ENCODE results near the gene GSTO1.

Gene GSTO1

DNA sequence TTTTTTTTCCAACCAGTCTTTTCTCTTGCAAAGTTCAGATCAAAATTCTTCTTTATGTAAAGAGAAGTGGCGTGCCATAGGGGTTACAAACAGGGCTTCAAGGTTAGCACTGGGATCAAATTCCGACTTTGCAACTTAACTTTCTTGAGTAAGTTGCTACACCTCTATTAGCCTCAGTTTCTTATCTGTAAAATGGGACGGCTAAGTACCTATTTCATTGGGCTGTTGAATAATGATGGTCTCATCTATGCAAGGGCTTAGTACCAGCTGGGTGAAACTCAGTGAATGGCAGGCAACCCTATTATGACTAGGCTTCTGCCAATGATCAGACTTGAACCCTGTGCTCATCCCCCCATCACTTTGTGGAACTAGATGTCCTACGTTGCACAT, 49.7 kb downstream of the GSTO1 start:
- Mint-ChIP-seq H3K9me3 (peaks cover 2% of the 10 kb centered on the region), H3K27ac (no peak overlapping the region), H3K36me3 (ENCODE audit: low read depth) (no peaks in the 10 kb centered on the region), H3K27me3 (ENCODE audit: low read depth) (peaks cover 8% of the 10 kb centered on the region), H3K4me1 (peaks cover 29% of the 10 kb centered on the region), H3K4me3 (no peak overlapping the region)
- TF ChIP-seq, protein P1, sequence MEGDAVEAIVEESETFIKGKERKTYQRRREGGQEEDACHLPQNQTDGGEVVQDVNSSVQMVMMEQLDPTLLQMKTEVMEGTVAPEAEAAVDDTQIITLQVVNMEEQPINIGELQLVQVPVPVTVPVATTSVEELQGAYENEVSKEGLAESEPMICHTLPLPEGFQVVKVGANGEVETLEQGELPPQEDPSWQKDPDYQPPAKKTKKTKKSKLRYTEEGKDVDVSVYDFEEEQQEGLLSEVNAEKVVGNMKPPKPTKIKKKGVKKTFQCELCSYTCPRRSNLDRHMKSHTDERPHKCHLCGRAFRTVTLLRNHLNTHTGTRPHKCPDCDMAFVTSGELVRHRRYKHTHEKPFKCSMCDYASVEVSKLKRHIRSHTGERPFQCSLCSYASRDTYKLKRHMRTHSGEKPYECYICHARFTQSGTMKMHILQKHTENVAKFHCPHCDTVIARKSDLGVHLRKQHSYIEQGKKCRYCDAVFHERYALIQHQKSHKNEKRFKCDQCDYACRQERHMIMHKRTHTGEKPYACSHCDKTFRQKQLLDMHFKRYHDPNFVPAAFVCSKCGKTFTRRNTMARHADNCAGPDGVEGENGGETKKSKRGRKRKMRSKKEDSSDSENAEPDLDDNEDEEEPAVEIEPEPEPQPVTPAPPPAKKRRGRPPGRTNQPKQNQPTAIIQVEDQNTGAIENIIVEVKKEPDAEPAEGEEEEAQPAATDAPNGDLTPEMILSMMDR (IDR thresholded peaks at IDR 0.05; ENCODE audit: unreplicated experiment in 3 of 3) = no peak

DNA sequence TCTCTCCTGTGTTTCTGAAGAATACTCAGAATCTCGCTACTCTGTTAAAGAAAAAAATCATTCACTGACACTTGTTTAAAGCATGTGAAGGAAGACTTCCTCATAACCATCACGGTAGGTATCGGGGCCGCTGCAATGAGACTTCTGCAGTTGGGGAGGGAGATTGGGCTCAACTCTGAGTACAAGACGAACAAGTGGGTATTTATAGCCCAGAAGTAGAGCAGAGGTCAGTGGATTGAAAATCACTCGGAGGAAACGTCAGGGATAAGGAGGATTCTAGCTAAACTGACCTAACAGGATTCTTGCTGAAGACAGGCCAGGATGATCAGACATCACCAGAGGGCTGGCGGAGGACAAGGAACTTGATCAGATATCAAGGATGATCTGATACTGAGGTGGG, 50.2 kb downstream of the GSTO1 start:
- peaks cover 25% of the 10 kb centered on the region for H3K4me1 Mint-ChIP-seq
- peaks cover 2% of the 10 kb centered on the region for H3K9me3 Mint-ChIP-seq
- H3K4me3 Mint-ChIP-seq = no peak overlapping the region
- H3K27ac Mint-ChIP-seq = no peak overlapping the region
- peaks cover 8% of the 10 kb centered on the region for H3K27me3 Mint-ChIP-seq (ENCODE audit: low read depth)
- no peaks in the 10 kb centered on the region for H3K36me3 Mint-ChIP-seq (ENCODE audit: low read depth)
- TF ChIP-seq, protein P1 (IDR thresholded peaks at IDR 0.05; ENCODE audit: unreplicated experiment in 3 of 3) = no peak

DNA sequence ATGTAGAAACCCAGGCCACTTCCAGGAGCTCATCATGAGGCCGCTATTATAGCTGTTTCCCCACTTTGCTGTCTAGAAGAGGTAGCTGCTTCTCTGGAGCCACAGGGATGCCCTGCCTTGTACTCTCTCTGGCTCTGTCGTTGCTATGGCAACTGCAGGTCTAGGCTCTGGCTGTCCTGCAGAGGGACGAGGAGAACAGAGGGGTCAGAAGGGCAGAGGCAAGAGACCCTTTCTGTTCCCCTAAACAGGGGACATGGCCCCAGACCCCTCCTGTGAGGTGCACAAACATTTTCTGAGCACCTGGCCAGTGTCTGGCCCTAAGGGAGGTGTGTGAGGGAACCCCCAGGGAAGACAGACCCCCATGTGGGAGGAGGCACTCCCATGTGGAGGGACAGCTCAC, 52.2 kb downstream of the GSTO1 start:
- Mint-ChIP-seq H3K4me1 (peaks cover 11% of the 10 kb centered on the region), H3K4me3 (no peak overlapping the region), H3K27ac (no peak overlapping the region), H3K36me3 (ENCODE audit: low read depth) (peaks cover 7% of the 10 kb centered on the region), H3K9me3 (peaks cover 2% of the 10 kb centered on the region), H3K27me3 (ENCODE audit: low read depth) (peaks cover 4% of the 10 kb centered on the region)
- TF ChIP-seq, protein P1 (IDR thresholded peaks at IDR 0.05; ENCODE audit: unreplicated experiment in 3 of 3) = no peak

DNA sequence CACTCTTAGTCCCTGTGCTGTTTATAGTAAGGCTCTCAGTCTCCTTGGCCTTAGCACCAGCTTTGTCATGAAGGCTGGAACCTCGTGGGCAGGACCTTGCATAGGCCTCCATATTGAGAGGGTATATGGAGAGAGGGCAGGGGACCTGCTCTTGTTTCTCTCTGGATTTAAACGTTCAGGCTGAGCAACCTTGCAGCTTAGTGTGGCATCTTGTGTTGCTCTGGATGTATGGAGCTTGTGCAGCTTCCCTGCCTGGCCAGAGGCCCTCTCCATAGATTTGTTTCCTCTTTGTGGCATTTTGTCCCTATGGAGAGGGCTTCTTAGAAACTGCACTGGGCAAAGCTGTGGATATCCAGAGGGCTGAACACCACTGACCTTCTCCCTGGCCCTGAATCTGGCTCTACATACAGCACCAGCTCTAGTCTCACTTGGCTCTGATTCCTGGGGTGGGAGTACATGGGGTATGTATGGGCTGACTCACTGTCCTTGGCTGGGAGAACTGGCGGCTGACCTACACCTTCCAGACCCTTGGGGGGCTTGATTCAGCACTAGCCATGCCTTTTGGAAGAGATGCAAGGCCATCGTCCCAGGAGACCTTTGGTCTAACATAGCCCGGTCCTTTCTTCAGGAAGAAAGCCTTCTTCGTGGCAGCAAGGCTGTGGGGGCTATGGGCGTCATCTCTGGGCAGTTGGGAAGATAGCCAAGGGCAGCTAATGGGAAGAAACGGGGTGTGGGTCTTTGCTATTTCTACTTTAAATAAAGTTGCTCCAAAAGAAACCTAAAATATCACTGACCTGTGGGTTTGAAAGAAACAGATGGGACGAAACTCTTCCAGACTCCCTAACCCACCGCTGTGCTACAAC, 53.1 kb downstream of the GSTO1 start:
- Mint-ChIP-seq H3K4me1 (peaks cover 19% of the 10 kb centered on the region), H3K4me3 (no peak overlapping the region), H3K27me3 (ENCODE audit: low read depth) (peaks cover 4% of the 10 kb centered on the region), H3K36me3 (ENCODE audit: low read depth) (peaks cover 14% of the 10 kb centered on the region), H3K27ac (no peak overlapping the region), H3K9me3 (peaks cover 2% of the 10 kb centered on the region)
- TF ChIP-seq, protein P1 (IDR thresholded peaks at IDR 0.05; ENCODE audit: unreplicated experiment in 3 of 3) = no peak

DNA sequence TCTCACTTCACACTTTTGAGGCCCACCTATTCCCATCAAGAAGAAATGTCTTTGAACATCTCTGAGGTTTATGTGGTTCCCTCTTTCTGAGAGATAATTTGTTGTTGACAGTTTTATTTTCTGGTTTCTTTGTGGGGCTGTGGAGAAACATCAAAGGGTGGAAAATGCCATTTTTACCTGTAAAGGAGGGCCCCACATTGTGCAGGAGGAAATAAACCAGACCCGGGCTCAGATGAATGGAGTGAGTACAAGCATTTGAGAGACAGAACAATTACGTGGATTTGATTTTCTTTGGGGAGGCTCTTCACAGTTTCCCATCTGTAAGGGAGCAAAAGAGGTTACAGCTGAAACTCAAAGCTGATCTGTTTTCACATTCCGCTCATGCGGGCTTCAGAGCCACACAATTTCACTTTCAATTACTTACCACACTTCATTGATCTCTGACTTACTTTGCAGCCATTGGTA, 53.8 kb downstream of the GSTO1 start:
- H3K27me3 Mint-ChIP-seq (ENCODE audit: low read depth) = peaks cover 4% of the 10 kb centered on the region
- TF ChIP-seq, protein P1 (IDR thresholded peaks at IDR 0.05; ENCODE audit: unreplicated experiment in 3 of 3) = no peak
- H3K4me3 Mint-ChIP-seq = no peak overlapping the region
- H3K4me1 Mint-ChIP-seq = peaks cover 19% of the 10 kb centered on the region
- peaks cover 2% of the 10 kb centered on the region for H3K9me3 Mint-ChIP-seq
- peaks cover 21% of the 10 kb centered on the region for H3K36me3 Mint-ChIP-seq (ENCODE audit: low read depth)
- no peak overlapping the region for H3K27ac Mint-ChIP-seq
